HG02588 (cell line): ENCODE measurements around the gene CCDC117.

Experiments used
- ATAC-seq: cut with Tn5 transposase; IDR thresholded peaks from one replicate; pipeline ENCODE4 v1.9.1; 2021; ENCODE audit warnings: mild to moderate bottlenecking, moderate library complexity; ENCODE audit not compliant: unreplicated experiment

Gene CCDC117

GRCh38 chr22:28769394-28770085, 3.0 kb upstream of the CCDC117 start:
- no peak for ATAC-seq

GRCh38 chr22:28771195-28771791, 1.2 kb upstream of the CCDC117 start:
- no peak for ATAC-seq

- peak; percentile 11 for ATAC-seq
These were observed 969 bp downstream of the CCDC117 start for GRCh38 chr22:28773461-28773867.

GRCh38 chr22:28774378-28774777, 1.9 kb downstream of the CCDC117 start:
- ATAC-seq: no peak

GRCh38 chr22:28779833-28780232, 7.3 kb downstream of the CCDC117 start:
- no peak for ATAC-seq

GRCh38 chr22:28780296-28780695, 7.8 kb downstream of the CCDC117 start:
- no peak for ATAC-seq

- ATAC-seq: no peak
These were observed 11.5 kb downstream of the CCDC117 start for GRCh38 chr22:28783786-28784671.

- ATAC-seq: no peak
These were observed 16.1 kb downstream of the CCDC117 start for GRCh38 chr22:28788601-28789000.

- ATAC-seq: no peak
These were observed 18.6 kb downstream of the CCDC117 start for GRCh38 chr22:28791124-28791523.

GRCh38 chr22:28791841-28792490, 19.5 kb downstream of the CCDC117 start:
- no peak for ATAC-seq

- ATAC-seq: no peak
These were observed 20.2 kb downstream of the CCDC117 start for GRCh38 chr22:28792491-28793383.

- no peak for ATAC-seq
These were observed 21.6 kb downstream of the CCDC117 start for GRCh38 chr22:28793976-28794584.

- ATAC-seq: no peak
These were observed 22.7 kb downstream of the CCDC117 start for GRCh38 chr22:28795071-28795693.

- ATAC-seq: no peak
These were observed 23.7 kb downstream of the CCDC117 start for GRCh38 chr22:28795932-28796856.

GRCh38 chr22:28798810-28799605, 26.5 kb downstream of the CCDC117 start:
- ATAC-seq: no peak

GRCh38 chr22:28799606-28800307, 27.3 kb downstream of the CCDC117 start:
- peak; percentile 21 for ATAC-seq
